Sigmoid colon (tissue), 4 donors: ENCODE results near the gene NEURL1B.

Source experiments
- CTCF ChIP-seq, 4 experiments: fragments of 450-650 bp in 3 of 4; fragments of 200-600 bp in 1 of 4; IDR thresholded peaks; one replicate each; pipeline ENCODE4 v1.5.1; 2016 to 2019; ENCODE audit warnings: antibody characterized with exemption in 4 of 4, mild to moderate bottlenecking in 3 of 4, moderate library complexity in 2 of 4
- POLR2A ChIP-seq, 2 donors: fragments of 450-650 bp; IDR thresholded peaks; one replicate each; pipeline ENCODE4 v1.6.1; 2016; ENCODE audit warnings: antibody characterized with exemption in 2 of 2, mild to moderate bottlenecking in 2 of 2, moderate library complexity in 2 of 2
- POLR2AphosphoS5 ChIP-seq, 4 donors: sonication (generic); formaldehyde crosslinking; IDR thresholded peaks; one replicate each; pipeline ENCODE4 v1.6.1; 2017; ENCODE audit warnings: antibody characterized with exemption in 4 of 4

GRCh38 chr5:172620506-172620905, 20.6 kb upstream of the NEURL1B start:
- no peak for TF ChIP-seq POLR2A (IDR thresholded peaks at IDR 0.05)
- TF ChIP-seq CTCF (IDR thresholded peaks at IDR 0.05), result no peak
- no peak for TF ChIP-seq POLR2AphosphoS5 (IDR thresholded peaks at IDR 0.05)
